Endodermal cell (in vitro differentiated cells): ENCODE measurements around the gene SMAGP. TPM values are rescaled to one million over a fixed set of nuclear protein-coding genes. Genes with fewer than 3 reads are reported as not detected.
"Not testable (repeated sequence)": the region's sequence is repeated elsewhere in the genome, so short reads cannot be mapped to it uniquely, and the experiment has no call there.

Source experiments
- DNase-seq: peaks from one replicate; pipeline ENCODE4 v3.0.0-alpha.2; 2017
- H3K27ac ChIP-seq: 2 replicates; pipeline ENCODE4 v1.5.1; 2013; ENCODE audit warnings: mild to moderate bottlenecking, low read depth, low read length, moderate library complexity
- H3K27me3 ChIP-seq: 2 replicates; pipeline ENCODE4 v1.6.1; 2013; ENCODE audit warnings: mild to moderate bottlenecking, low read length, moderate library complexity; ENCODE audit not compliant: insufficient read depth, control insufficient read depth, poor library complexity, severe bottlenecking
- H3K36me3 ChIP-seq: 2 replicates; pipeline ENCODE4 v1.7.0; 2013; ENCODE audit warnings: mild to moderate bottlenecking, low read length, moderate library complexity; ENCODE audit not compliant: control insufficient read depth, insufficient read depth
- H3K4me1 ChIP-seq: one replicate; pipeline ENCODE4 v1.7.0; 2013; ENCODE audit warnings: low read length; ENCODE audit not compliant: control insufficient read depth, insufficient read depth
- H3K4me3 ChIP-seq: 2 replicates; pipeline ENCODE4 v1.5.1; 2013; ENCODE audit warnings: mild to moderate bottlenecking, low read length, moderate library complexity
- H3K9ac ChIP-seq: 2 replicates; pipeline ENCODE4 v1.6.1; 2013; ENCODE audit warnings: mild to moderate bottlenecking, low read length, moderate library complexity; ENCODE audit not compliant: poor library complexity, severe bottlenecking; ENCODE audit errors: extremely low read depth
- H3K9me3 ChIP-seq: 2 replicates; pipeline ENCODE4 v1.6.1; 2013; ENCODE audit warnings: mild to moderate bottlenecking, low read length, moderate library complexity; ENCODE audit not compliant: control insufficient read depth
- H3K27ac Mint-ChIP-seq: 2 replicates; pipeline ENCODE4 v1.8.0; 2020; ENCODE audit warnings: mixed read lengths
- H3K27me3 Mint-ChIP-seq: 2 replicates; pipeline ENCODE4 v1.8.0; 2021; ENCODE audit warnings: mild to moderate bottlenecking, mixed read lengths; ENCODE audit not compliant: insufficient read depth
- H3K36me3 Mint-ChIP-seq: 2 replicates; pipeline ENCODE4 v1.8.0; 2020; ENCODE audit warnings: low read depth, mixed read lengths
- H3K4me1 Mint-ChIP-seq: 2 replicates; pipeline ENCODE4 v1.8.0; 2020; ENCODE audit warnings: mixed read lengths
- H3K4me3 Mint-ChIP-seq: 2 replicates; pipeline ENCODE4 v1.8.0; 2020; ENCODE audit warnings: mild to moderate bottlenecking, moderate library complexity, mixed read lengths
- H3K9me3 Mint-ChIP-seq: 2 replicates; pipeline ENCODE4 v1.8.0; 2020; ENCODE audit warnings: mild to moderate bottlenecking, mixed read lengths
- WGBS, 2 experiments: methylation state at CpG; one replicate each; pipeline versions ENCODE4 v1.1.5 to v1.1.7; 2013; ENCODE audit warnings: missing lambda C conversion rate in 2 of 2, mixed read lengths in 1 of 2; ENCODE audit not compliant: insufficient coverage in 1 of 2, insufficient read length in 1 of 2; 5-methylcytosine and 5-hydroxymethylcytosine counted together
- total RNA-seq, 2 donors: library from RNA; stranded (reverse); fragmentation: NEBNext Ultra II Directional in 1 of 2; extraction: Animal tissue kit (Norgen Biotek cat#: 25700) in 1 of 2; gene quantifications; 2 replicates in 1 of 2; 3 replicates in 1 of 2; pipeline ENCODE4 v1.2.1, GENCODE V29; 2021
- TF ChIP-seq, protein P1 (sequence below): fragments of 200-600 bp; sonication (generic); conservative IDR thresholded peaks from 2 replicates; pipeline ENCODE4 v1.5.0; 2021; ENCODE audit warnings: antibody characterized with exemption, mild to moderate bottlenecking

SMAGP gene
- total RNA-seq, 2 donors from 2014 or later, result 43.5 to 61.2 TPM

DNA sequence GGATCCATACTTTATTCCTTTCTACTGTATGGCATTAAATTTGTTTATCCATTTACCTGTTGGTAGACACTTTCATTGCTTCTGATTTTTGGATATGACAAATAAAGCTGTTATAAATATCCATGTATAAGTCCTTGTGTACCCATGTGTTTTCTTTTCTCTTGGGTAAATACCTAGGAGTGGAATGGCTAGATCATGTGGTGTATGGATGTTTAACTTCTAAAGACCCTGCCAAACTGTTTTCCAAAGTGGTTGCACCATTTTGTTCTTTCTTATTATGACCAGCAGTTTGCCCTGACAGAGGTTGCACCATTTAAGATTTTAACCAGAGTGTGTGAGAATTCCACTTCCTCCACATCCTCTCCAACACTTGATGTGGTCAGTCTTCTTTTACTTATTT lies 37.6 kb downstream of the SMAGP start:
- no peaks in the 10 kb centered on the region for H3K9me3 Mint-ChIP-seq
- Histone ChIP-seq H3K4me3 (no peak overlapping the region), H3K9me3 (no peaks in the 10 kb centered on the region), H3K27me3 (no peaks in the 10 kb centered on the region), H3K9ac (no peak overlapping the region), H3K27ac (no peak overlapping the region), H3K36me3 (no peaks in the 10 kb centered on the region), H3K4me1 (no peaks in the 10 kb centered on the region)
- H3K27ac Mint-ChIP-seq, result no peak overlapping the region
- peaks cover 2% of the 10 kb centered on the region for H3K4me1 Mint-ChIP-seq
- TF ChIP-seq, protein P1, sequence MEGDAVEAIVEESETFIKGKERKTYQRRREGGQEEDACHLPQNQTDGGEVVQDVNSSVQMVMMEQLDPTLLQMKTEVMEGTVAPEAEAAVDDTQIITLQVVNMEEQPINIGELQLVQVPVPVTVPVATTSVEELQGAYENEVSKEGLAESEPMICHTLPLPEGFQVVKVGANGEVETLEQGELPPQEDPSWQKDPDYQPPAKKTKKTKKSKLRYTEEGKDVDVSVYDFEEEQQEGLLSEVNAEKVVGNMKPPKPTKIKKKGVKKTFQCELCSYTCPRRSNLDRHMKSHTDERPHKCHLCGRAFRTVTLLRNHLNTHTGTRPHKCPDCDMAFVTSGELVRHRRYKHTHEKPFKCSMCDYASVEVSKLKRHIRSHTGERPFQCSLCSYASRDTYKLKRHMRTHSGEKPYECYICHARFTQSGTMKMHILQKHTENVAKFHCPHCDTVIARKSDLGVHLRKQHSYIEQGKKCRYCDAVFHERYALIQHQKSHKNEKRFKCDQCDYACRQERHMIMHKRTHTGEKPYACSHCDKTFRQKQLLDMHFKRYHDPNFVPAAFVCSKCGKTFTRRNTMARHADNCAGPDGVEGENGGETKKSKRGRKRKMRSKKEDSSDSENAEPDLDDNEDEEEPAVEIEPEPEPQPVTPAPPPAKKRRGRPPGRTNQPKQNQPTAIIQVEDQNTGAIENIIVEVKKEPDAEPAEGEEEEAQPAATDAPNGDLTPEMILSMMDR, result no peak
- peaks cover 4% of the 10 kb centered on the region for H3K36me3 Mint-ChIP-seq
- H3K27me3 Mint-ChIP-seq, result no peaks in the 10 kb centered on the region
- H3K4me3 Mint-ChIP-seq, result no peak overlapping the region
- no peak for DNase-seq

DNA sequence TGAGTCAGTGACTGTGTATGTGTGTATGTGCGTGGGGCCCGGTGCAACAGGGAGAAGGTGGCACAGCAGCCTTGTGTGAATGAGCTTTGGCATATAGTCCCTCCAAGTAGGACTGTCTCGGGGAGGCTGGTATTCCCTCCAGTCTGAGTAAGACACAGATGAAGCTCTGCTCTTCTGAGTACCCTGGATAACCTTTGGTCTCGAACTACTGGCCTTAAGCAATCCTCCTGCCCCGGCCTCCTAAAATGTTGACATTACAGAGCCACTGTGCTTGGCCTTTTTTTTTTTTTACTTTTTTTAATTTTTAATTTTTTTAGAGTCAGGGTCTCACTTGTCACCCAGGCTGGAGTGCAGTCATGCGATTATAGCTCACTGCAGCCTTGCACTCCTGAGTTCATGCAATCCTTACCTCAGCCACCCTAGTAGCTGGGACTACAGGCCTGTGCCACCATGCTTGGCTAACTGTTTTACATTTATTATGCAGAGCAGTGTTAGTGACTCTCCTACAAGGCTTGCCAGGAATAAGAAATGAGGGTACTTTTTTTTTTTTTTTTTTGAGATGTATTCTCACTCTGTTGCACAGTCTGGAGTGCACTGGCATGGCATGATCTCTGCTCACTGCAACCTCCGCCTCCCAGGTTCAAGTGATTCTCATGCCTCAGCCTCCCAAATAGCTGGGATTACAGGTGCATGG lies 41.0 kb downstream of the SMAGP start:
- no peak overlapping the region for H3K4me3 Mint-ChIP-seq
- no peak overlapping the region for H3K27ac Mint-ChIP-seq
- TF ChIP-seq, protein P1, result no peak
- no peaks in the 10 kb centered on the region for H3K4me1 ChIP-seq
- H3K36me3 ChIP-seq, result no peaks in the 10 kb centered on the region
- H3K36me3 Mint-ChIP-seq, result peaks cover 9% of the 10 kb centered on the region
- H3K27ac ChIP-seq, result no peak overlapping the region
- no peaks in the 10 kb centered on the region for H3K4me1 Mint-ChIP-seq
- H3K9me3 ChIP-seq, result no peaks in the 10 kb centered on the region
- H3K27me3 ChIP-seq, result no peaks in the 10 kb centered on the region
- H3K4me3 ChIP-seq, result no peak overlapping the region
- 93 to 97% methylated on average over 4 to 7 of the region's 7 CpGs for WGBS, 2 experiments
- DNase-seq, result no peak
- H3K9me3 Mint-ChIP-seq, result no peaks in the 10 kb centered on the region
- no peak overlapping the region for H3K9ac ChIP-seq
- no peaks in the 10 kb centered on the region for H3K27me3 Mint-ChIP-seq

DNA sequence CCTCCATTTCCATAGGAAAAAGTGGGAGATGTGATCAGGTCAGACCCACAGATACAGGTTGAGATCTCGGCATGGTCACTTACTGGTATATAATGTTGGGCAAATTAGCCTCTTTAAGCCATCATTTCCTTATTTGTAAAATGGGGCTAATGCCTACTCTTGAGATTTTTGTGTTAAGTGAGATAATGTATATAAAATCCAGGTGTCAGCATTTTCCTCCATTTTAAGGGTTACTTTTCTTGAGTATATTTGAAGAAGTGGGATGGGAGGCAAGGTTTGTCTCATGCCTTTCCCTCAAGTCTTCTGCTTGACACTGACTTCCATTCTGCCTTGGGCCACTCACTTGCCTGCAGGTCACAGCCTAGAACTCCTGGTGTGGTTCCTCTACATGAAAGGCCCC lies 42.3 kb downstream of the SMAGP start:
- TF ChIP-seq, protein P1, result no peak
- H3K36me3 Mint-ChIP-seq, result peaks cover 12% of the 10 kb centered on the region
- Histone ChIP-seq H3K4me1 (no peaks in the 10 kb centered on the region), H3K27ac (no peak overlapping the region), H3K9ac (no peak overlapping the region), H3K4me3 (no peak overlapping the region), H3K27me3 (no peaks in the 10 kb centered on the region), H3K36me3 (no peaks in the 10 kb centered on the region), H3K9me3 (no peaks in the 10 kb centered on the region)
- no peaks in the 10 kb centered on the region for H3K27me3 Mint-ChIP-seq
- no peaks in the 10 kb centered on the region for H3K9me3 Mint-ChIP-seq
- WGBS, 2 experiments, result 100% methylated on average over 1 of the region's 1 CpG
- H3K4me1 Mint-ChIP-seq, result no peaks in the 10 kb centered on the region
- H3K4me3 Mint-ChIP-seq, result no peak overlapping the region
- no peak for DNase-seq
- H3K27ac Mint-ChIP-seq, result no peak overlapping the region

DNA sequence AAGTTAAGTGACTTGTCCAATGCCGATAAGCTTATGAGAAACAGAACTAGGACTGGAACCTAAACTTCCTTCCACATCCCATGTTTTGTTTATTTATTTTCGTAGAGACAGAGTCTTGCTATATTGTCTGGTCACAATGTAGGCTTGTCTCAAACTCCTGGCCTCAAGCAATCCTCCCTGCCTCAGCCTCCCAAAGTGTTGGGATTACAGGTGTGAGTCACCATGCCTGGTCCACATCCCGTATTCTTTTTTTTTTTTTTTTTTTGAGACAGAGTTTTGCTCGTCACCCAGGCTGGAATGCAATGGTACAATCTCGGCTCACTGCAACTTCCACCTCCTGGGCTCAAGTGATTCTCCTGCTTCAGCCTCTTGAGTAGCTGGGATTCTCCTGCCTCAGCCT lies 43.1 kb downstream of the SMAGP start:
- not testable (repeated sequence) for H3K27ac Mint-ChIP-seq, H3K4me3 Mint-ChIP-seq, H3K27me3 ChIP-seq, H3K4me3 ChIP-seq, H3K9ac ChIP-seq, H3K4me1 Mint-ChIP-seq, H3K9me3 ChIP-seq, H3K36me3 ChIP-seq, DNase-seq, H3K27me3 Mint-ChIP-seq, H3K9me3 Mint-ChIP-seq, H3K27ac ChIP-seq, H3K4me1 ChIP-seq
- WGBS, 2 experiments, result 96 to 100% methylated on average over 3 to 5 of the region's 5 CpGs
- peaks cover 12% of the 10 kb centered on the region for H3K36me3 Mint-ChIP-seq
